HG03520 (cell line): ENCODE measurements around the gene ZNHIT2.

Experiments
- ATAC-seq: cut with Tn5 transposase; IDR thresholded peaks from one replicate; pipeline ENCODE4 v1.9.1; 2021; ENCODE audit warnings: mild to moderate bottlenecking, moderate library complexity; ENCODE audit not compliant: unreplicated experiment

ZNHIT2 gene

GRCh38 chr11:65078786-65079342, 38.6 kb downstream of the ZNHIT2 start:
- no peak for ATAC-seq

- no peak for ATAC-seq
These were observed 39.4 kb downstream of the ZNHIT2 start for GRCh38 chr11:65078151-65078550.

- ATAC-seq = no peak
These were observed 40.0 kb downstream of the ZNHIT2 start for GRCh38 chr11:65077451-65077850.

GRCh38 chr11:65072631-65072966, 44.9 kb downstream of the ZNHIT2 start:
- no peak for ATAC-seq

- no peak for ATAC-seq
These were observed 45.4 kb downstream of the ZNHIT2 start for GRCh38 chr11:65071907-65072630.

- ATAC-seq = no peak
These were observed 48.3 kb downstream of the ZNHIT2 start for GRCh38 chr11:65069217-65069616.

GRCh38 chr11:65067446-65067845, 50.1 kb downstream of the ZNHIT2 start:
- no peak for ATAC-seq

GRCh38 chr11:65066805-65067291, 50.7 kb downstream of the ZNHIT2 start:
- ATAC-seq = no peak
